ENCODE measurements around the gene FNDC3B.
A peak's percentile ranks its signal among the peaks of the same experiment; 100 is the strongest.

FNDC3B gene

DNA sequence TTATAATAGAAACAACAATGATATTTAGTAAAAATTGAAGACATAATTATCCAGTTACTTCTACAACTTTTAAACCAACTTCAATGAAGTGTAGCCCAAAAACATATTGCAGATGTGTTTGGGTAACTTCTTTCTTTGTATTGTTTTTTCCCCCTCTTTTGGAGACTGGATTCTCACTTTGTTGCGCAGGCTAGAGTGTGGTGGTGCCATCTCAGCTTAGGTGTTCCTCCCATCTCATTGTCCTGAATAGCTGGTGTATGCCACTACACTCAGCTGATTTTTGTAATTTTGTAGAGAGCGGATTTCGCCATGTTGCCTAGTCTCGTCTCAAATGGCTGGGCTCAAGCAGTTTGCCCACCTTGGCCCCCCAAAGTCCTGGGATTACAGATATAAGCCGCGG lies 148.1 kb downstream of the FNDC3B start:
- H3K9me3 ChIP-seq: no peaks in the 10 kb centered on the region
- no peaks in the 10 kb centered on the region for H3K36me3 ChIP-seq
- no peaks in the 10 kb centered on the region for H3K27me3 ChIP-seq
- no peak overlapping the region for H3K27ac ChIP-seq
- H3K4me3 ChIP-seq (ENCODE audit: low read depth in 1 of 2, low read length in 1 of 2): no peak overlapping the region
- peaks cover 5 to 10% of the 10 kb centered on the region in 2 experiments for H3K4me1 ChIP-seq (ENCODE audit: control insufficient read depth in 1 of 2, insufficient read depth in 1 of 2, low read depth in 1 of 2, low read length in 1 of 2)
- TF ChIP-seq, protein P1, sequence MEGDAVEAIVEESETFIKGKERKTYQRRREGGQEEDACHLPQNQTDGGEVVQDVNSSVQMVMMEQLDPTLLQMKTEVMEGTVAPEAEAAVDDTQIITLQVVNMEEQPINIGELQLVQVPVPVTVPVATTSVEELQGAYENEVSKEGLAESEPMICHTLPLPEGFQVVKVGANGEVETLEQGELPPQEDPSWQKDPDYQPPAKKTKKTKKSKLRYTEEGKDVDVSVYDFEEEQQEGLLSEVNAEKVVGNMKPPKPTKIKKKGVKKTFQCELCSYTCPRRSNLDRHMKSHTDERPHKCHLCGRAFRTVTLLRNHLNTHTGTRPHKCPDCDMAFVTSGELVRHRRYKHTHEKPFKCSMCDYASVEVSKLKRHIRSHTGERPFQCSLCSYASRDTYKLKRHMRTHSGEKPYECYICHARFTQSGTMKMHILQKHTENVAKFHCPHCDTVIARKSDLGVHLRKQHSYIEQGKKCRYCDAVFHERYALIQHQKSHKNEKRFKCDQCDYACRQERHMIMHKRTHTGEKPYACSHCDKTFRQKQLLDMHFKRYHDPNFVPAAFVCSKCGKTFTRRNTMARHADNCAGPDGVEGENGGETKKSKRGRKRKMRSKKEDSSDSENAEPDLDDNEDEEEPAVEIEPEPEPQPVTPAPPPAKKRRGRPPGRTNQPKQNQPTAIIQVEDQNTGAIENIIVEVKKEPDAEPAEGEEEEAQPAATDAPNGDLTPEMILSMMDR (IDR thresholded peaks at IDR 0.05): no peak

DNA sequence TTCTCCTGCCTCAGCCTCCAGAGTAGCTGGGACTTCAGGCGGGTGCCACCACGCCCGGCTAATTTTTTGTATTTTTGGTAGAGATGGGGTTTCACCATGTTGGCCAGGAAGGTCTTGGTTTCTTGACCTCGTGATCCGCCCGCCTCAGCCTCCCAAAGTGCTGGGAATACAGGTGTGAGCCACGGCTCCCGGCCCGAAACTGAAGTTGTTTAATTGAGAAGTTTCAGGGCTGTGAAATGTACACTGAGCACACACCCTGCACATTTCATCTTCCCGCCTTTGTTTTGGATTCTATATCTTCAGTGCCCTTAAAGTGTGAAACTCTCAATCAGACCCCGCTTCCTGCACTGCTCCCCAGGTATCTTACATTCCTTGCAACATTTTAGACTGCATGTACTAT lies 149.1 kb downstream of the FNDC3B start:
- H3K4me3 ChIP-seq (ENCODE audit: low read depth in 1 of 2, low read length in 1 of 2): no peak overlapping the region
- H3K27me3 ChIP-seq: no peaks in the 10 kb centered on the region
- no peaks in the 10 kb centered on the region for H3K9me3 ChIP-seq
- H3K4me1 ChIP-seq (ENCODE audit: control insufficient read depth in 1 of 2, insufficient read depth in 1 of 2, low read depth in 1 of 2, low read length in 1 of 2): peaks cover 8 to 12% of the 10 kb centered on the region in 2 experiments
- no peak overlapping the region for H3K27ac ChIP-seq
- TF ChIP-seq, protein P1 (IDR thresholded peaks at IDR 0.05): no peak
- no peaks in the 10 kb centered on the region for H3K36me3 ChIP-seq

DNA sequence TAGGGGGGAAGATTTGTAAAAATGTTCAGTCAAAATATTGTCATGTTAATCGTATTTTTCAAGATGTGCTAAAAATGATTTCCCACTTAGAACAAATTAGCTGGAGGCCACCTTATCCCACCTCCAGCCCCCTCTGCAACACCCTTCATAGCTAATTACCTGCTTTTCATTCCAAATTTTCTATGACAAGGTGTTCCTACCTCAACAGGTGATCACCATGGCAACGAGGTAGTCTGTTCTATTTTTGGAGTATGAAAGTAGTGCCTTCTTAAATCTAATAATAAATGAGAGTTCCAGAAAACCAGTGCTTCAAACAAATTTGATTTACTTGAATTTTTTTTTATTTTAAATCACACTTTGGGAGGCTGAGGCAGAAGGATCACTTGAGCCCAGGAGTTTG lies 149.8 kb downstream of the FNDC3B start:
- Histone ChIP-seq H3K4me1 (ENCODE audit: control insufficient read depth in 1 of 2, insufficient read depth in 1 of 2, low read depth in 1 of 2, low read length in 1 of 2) (peaks cover 8 to 14% of the 10 kb centered on the region in 2 experiments), H3K27me3 (no peaks in the 10 kb centered on the region), H3K27ac (no peak overlapping the region), H3K36me3 (no peaks in the 10 kb centered on the region), H3K4me3 (ENCODE audit: low read depth in 1 of 2, low read length in 1 of 2) (no peak overlapping the region), H3K9me3 (no peaks in the 10 kb centered on the region)
- TF ChIP-seq, protein P1 (IDR thresholded peaks at IDR 0.05): no peak

DNA sequence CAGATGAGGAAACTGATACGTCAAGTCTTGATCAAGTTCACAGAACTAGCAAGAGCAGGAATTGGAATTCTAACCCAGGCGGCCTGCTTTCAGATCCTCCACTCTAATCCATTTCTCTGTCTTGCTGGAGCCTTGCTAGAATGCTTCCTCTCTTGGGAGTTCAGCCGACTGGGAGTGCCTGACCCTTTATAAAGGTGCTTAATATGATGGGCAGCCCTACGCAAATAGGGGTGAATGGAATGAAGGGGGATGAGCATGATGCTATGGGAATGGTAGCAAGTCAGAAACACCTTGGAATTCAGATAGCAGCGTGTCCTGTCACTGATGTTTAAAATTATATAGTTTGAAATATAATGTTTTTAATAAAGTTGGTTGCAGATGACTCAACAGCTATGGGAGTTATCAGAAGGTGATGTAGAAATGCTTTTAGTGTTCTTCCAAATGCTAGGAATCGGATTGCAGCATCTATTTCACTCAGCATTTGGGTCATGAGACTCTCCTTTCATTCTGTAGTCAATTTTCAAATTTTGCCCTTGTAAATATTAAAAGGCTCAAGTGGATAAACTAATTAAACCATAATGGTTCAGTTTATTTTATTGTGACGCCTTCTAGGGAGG lies 150.7 kb downstream of the FNDC3B start:
- TF ChIP-seq, protein P1 (IDR thresholded peaks at IDR 0.05): no peak
- Histone ChIP-seq H3K27ac (peak overlapping the region; percentile 14), H3K36me3 (no peaks in the 10 kb centered on the region), H3K4me1 (ENCODE audit: control insufficient read depth in 1 of 2, insufficient read depth in 1 of 2, low read depth in 1 of 2, low read length in 1 of 2) (peaks cover 8 to 19% of the 10 kb centered on the region in 2 experiments), H3K27me3 (no peaks in the 10 kb centered on the region), H3K4me3 (ENCODE audit: low read depth in 1 of 2, low read length in 1 of 2) (no peak overlapping the region), H3K9me3 (no peaks in the 10 kb centered on the region)

DNA sequence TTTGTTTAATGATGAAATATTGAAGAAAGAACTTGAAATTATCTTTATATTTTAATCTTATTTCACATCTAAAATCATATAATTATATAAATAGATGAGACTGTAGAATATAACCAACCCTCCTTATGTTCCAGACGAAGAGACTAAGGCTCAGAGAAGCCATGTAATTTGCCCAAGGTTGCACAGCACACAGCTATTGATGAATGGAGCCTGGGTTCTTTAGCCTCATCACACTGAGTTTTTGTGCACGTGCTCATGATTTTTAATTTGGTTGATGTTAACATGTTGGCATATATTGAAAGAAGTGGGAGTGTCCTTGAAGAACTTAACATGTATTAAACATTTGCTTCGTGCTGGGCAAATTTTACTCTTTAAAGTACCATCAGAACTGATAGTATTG lies 151.6 kb downstream of the FNDC3B start:
- peaks cover 8 to 20% of the 10 kb centered on the region in 2 experiments for H3K4me1 ChIP-seq (ENCODE audit: control insufficient read depth in 1 of 2, insufficient read depth in 1 of 2, low read depth in 1 of 2, low read length in 1 of 2)
- TF ChIP-seq, protein P1 (IDR thresholded peaks at IDR 0.05): no peak
- no peaks in the 10 kb centered on the region for H3K36me3 ChIP-seq
- no peaks in the 10 kb centered on the region for H3K27me3 ChIP-seq
- no peak overlapping the region for H3K27ac ChIP-seq
- no peak overlapping the region for H3K4me3 ChIP-seq (ENCODE audit: low read depth in 1 of 2, low read length in 1 of 2)
- no peaks in the 10 kb centered on the region for H3K9me3 ChIP-seq
